NOMO-1 (cell line): ENCODE measurements around the gene SLX9.

Experiments
- DNase-seq, 2 experiments: peaks; one replicate each; lab custom pipeline; 2025; ENCODE audit not compliant: unreplicated experiment in 2 of 2; lab: John Stamatoyannopoulos, UW

Gene SLX9, protein sequence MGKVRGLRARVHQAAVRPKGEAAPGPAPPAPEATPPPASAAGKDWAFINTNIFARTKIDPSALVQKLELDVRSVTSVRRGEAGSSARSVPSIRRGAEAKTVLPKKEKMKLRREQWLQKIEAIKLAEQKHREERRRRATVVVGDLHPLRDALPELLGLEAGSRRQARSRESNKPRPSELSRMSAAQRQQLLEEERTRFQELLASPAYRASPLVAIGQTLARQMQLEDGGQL

DNA sequence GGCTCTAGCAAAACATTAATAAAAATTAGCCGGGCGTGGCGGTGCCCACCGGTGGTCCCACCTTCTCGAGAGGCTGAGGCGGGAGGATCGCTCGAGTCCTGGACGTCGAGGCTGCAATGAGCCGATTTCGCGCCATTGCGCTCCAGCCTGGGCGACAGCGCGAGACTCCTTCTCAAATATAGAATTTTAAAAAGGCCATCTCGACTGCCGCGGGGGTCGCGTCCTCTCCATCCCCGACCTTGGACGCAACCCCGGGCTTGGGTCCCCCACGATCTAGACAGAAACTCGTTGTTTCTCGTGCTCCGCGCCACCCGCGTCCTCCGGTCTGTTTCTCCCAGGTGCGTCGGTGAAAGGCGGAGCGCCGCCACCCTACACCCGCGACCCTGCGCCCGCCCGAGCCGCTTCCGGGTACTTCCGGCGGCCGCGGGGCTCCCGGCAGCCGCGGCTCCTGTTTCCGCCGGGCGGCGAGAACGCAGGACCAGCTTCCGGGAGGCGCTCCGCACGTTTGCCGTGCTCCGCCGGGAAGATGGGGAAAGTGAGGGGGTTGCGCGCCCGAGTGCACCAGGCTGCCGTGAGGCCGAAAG is at the start of gene SLX9:
TSS of gene SLX9 (plus strand) at position 498 of the 584 bp plus-strand sequence. CDS start at position 527, 29 bp downstream.
- DNase-seq = peak; percentile 64 to 81

DNA sequence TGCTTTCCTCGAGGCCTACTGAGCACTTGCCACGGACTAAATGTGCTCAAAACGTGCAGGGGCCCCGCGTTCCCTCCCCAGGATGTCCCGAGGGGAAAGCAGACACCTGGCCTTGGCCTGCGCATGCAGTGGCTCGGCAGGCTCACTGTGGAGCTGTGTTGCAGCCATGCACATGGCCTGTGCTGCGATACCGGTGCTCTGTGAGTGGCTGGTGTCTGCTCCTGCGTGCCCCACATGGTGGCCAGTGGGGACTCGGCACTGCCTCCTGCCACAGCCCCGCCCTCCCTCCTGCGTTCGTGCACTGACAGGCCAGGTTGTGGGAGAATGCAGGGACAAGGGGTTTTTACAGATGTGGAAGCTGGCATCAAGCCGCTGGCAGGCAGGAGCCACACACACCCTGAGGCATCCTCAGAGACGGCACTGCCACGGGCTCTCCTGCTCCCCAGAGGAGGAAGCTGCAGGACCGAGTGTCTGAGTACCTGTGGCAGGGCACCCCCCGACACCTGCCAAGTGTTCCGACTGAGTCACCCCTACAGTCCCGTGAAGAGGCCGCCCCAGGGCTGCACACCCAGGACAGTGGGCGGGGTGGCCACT is 49.4 kb upstream of the SLX9 start:
- DNase-seq = no peak

DNA sequence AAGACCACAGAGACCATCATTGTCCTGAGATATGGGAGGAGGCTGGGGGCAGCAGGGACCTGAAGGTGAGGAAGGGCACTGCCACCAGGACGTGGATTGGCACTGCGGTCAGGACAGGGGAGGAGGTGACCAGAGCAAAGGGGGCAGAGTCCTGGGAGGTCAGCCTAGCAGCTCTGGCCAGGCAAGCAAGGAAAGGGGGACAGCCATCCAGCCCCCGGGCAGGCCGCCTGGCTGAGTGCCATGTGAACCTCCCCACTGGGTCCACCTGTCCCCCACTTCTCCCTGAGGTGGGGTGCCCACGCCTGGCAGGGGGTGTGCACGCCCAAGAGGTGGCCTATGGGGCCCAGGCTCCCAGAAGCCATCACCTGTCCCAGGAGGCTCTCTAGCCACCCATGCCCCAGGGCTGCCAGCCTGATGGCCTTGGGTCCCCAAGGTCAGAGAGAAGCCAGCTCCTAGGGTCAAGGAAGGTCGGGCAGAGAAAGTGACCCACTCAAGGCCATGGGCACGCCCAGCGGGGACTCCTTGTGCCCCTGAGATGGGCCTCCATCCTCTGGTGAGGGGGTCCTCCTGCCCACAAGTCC is 48.8 kb upstream of the SLX9 start:
- no peak for DNase-seq

DNA sequence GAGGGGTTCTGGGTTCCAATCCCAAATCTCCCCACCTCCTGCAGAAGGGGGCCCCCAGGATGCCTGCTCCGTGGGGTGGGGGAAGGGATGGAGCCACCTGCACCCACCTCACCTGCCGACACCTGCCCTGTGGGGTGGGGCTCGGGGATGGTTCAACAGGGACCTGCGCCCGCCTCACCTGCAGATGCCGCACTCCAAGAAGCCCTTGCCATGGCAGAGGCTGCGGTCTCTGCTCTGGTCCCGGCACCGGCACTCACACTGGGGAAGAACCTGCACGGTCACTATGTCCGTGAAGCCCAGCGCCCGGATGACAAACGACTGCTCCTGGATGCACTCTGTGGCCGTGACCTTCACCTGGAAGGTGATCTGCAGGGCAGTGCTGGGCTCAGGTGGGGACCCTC is 48.2 kb upstream of the SLX9 start:
- DNase-seq = no peak

DNA sequence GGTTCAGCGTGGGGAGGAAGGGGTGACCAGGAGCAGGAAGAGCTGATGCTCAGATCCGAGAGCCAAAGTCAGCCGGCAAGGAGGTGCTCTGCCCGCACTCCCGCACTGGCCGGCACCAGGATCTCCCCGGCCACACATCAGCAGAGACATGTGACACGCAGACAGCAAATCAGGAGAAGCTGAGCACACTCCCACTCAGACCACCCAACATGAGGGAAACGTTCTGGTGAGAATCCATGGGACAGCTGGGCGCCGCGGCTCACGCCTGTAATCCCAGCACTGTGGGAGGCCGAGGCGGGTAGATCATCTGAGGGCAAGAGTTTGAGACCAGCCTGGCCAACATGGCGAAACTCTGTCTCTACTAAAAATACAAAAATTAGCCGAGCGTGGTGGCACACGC is 47.7 kb upstream of the SLX9 start:
- DNase-seq = no peak

DNA sequence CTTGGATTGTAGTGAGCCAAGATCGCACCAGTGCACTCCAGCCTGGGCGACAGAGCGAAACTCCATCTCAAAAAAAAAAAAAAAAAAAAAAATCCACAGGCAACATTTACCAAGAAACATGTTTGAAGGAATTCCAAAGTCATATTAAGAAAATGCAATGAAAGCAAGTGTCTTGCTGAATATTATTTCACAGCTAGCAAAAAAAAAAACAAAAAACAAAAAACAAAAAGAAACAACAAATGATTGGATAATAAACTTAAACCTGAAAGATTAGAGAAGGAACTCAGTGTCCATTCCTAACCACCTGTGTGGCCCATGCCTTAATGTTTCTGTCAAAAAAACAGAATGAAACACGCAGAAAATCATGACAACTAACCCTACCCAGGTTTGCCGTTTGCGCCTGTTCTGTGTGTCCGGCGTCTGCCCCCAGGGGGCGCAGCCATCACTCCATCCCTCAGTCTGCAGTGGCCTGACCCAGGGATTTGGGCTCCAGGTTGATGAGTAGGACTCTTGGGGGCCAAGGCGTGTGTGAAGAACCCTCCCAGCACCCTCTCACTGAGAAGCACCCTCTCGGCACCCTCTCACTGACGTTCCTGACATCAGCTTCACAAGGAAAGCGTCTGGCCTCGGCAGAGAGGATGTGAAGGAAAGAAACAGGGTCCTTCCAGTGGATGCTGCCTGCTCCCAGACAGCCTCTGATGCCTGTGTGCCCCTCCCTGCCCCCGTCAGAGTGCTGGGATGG is 47.1 kb upstream of the SLX9 start:
- DNase-seq = peak; percentile 56 to 61

DNA sequence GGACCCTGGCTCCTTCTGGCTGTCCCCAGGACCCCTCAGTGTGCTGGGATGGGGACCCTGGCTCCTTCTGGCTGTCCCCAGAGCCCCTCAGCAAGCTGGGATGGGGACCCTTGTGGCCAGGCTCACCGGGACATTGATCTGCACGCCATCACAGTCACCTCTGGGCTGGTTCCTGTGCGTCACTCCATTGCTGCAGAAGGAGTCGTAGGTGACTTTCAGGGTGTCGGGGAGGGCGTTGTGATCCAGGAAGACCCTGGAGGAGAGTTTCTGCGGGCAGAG is 46.6 kb upstream of the SLX9 start:
- DNase-seq = no peak

DNA sequence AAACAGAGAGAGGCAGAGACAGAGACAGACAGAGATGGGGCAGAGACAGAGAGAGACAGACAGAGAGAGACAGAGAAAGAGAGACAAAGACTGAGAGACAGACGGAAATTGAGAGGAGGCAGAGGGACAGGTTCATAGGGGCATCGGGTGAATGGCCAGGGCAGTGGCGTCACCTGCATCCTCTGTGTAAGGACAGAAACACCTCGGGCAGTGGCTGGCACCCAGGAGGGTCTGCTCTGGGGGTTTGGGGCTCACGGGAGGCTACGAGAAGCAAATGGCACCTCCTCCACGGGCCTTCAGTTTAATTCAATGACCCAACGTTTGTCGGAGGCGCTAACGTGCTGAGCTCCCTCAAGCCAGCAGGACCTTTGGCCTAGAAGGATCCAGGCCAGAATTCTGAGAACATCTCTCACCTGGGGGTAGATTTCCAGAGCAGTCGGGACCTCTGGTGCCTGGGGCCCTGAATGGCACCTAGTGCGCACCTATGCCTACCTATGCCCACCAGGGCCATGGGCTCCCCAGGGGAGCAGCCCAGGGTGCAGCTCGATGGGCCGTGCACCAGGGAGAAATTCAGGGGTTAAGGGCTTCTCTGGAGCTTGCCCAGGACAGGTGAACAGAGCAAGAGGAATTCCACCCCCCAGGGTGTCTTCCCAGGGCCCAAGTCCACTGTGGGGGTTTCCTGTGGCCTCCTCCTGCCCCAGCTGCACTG is 45.7 kb upstream of the SLX9 start:
- DNase-seq = no peak

DNA sequence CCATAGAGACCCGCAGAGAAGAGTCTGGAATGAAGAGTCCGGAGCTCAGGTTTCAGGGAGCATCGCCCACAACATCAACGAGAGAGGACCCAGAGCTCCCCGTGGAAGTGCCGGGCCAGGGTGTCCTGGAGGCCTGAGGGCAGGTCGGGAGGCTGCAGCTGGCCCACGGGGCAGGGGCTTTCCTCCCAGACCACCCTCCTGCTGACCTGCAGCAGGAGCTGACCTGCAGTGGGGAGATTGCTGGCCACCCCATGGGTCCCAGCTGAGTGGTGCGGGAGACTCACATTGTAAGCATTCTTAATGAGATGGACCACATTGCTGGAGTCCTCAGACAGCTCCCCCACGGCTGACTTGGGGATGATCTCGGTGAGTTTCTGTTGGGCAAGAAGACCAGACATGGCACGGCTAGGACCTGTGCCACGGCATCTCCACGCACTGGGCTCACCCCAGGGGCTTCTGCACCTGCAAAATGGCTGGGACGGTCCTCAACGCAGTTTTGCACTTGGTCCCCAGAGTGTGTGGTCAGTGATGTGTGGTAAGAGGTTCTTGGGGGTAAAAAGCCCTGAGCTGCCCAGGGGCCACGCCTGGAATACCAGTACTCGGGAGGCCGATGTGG is 45.0 kb upstream of the SLX9 start:
- no peak for DNase-seq

DNA sequence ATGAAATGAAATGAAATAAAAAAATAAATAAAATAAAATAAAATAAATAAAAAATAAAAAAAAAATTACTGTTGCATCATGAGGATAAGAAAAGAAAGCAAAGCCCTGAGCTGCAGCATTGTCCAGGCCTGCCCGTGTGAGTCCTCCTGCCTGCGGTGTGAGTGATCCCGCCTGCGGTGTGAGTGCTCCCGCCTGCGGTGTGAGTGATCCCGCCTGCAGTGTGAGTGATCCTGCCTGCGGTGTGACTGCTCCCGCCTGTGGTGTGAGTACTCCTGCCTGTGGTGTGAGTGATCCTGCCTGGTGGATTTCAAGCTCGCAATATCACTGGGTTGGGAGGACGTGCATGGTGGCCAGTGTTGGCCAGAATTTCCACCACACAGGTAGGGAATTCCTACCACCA is 44.0 kb upstream of the SLX9 start:
- DNase-seq = no peak

DNA sequence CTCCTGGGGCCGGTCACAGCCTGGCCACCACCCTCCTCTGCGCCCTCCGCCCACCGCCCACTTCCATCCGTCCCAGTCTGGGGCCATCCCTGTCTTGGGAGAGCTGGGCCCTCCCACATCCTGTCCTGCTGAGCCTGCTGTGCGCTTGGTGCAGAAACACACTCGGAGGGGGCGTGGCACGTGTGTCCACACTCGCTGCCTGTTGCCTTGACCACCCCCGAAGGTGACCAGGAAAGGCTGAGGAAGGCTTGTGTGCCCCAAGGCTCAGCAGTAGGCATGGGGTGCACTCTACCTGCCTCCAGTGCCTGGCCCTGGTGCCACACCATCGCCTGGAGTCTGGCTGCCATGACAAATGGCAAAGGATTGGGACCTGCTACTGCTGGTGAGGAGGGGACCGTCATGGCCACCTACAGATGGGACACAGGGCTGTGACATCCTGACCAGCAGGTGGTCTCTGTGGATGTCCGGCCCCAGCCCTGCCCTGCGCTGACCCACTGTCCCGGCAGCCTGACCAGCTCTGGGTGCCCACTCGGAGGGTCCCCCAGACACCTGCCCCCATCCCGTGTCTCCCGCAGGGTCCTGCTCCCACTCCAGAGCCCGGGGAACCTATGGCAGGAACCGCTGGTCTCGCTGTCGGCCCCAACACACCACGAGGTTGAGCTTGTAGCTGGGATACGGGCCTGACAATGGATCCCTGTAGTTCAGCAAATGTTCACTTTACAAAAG is 43.1 kb upstream of the SLX9 start:
- no peak for DNase-seq

DNA sequence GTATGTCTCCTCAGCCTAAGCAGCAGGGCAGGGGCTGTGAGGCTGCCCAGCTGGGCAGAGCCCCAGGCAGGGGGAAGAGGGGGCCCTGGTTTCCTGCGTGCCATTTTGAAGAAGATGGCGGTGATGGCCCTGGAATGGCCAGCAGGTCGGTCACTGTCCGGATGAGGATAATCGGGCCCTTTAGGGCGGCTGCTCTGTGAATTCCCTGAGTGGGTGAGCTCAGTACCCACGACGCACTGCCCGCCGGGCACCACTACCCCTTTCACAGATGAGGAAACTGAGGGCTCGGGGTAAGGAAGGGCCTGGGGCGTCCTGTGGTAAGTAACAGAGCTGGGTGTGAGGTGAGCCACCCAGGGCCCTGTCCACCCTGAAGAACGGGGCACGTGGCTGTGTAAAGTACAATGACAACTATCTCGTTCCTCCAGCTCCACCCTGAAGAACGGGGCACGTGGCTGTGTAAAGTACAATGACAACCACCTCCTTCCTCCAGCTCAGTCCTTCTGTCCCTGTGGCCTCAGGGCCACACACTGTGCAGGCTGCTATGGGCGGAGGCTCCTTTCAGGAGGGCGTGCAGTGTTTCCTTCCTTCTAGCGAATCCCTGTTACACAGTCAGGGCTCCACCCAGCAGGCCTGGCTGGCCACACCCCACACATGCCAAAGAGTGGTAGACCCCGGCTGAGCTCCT is 42.4 kb upstream of the SLX9 start:
- DNase-seq = no peak

DNA sequence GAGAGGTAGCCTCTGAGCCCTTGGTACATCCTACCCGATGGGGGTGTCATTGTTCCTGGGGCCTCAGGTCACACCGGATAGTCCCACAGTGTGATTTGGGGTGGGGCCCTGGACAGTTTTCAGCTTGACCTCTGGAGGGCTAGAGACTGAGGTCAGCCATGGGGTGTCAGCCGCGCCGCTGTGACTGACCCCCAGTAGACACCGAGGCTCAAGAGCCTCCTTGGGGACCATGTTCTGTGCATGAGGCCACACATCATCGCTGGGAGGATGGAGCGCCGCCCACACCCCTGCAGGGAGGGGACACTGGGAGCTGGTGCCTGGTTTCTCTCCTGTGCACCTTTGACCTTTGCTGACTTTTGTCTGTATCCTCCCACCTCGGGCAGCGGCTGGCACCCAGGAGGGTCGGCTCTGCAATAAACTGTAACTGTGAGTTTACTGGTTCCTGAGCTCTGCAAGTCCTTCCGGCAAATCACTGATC is 41.8 kb upstream of the SLX9 start:
- DNase-seq = no peak

DNA sequence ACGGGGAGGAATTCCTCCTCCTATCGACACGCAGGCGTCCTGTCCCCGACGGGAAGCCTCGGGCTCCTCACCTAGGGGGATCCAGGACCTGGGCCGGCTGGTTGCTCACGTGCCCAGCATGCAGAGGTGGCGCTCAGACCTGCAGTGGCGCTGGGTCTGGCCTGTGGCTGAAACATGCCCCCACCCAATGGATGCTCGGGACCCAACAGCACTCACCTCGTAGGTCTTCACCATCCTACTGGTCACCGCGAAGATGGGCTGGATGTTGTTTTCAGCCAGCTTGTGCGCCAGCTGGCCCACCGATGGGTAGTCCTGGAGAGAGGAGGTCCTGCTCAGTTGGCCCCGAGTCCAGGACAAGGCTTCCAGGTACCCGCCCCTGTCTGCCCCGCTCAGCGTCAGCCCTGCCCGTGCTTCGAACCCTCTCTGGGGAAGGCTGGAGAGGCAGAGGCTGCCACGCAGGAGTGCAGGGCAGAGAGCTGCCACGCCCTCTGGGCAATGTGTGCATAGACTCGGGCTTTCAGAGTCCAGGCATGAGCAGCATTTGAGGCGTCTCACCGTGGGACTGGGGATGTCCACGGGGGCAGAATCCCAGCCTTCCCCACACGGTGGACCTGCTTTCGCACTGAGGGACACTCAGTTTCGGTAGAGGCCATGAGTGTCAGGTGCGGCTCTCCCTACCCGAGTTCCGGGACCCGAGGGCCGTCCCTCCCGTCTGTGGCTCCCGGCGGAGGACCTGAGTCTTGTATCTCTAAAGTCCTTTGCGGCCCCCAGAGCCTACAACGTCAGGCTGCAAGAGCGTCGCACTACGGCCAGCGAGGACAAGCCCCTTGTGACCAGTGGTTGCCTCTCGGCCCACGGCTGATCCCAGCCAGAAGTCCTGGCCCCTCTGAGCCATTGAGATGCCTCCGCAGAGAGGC is 40.7 kb upstream of the SLX9 start:
- DNase-seq = no peak

DNA sequence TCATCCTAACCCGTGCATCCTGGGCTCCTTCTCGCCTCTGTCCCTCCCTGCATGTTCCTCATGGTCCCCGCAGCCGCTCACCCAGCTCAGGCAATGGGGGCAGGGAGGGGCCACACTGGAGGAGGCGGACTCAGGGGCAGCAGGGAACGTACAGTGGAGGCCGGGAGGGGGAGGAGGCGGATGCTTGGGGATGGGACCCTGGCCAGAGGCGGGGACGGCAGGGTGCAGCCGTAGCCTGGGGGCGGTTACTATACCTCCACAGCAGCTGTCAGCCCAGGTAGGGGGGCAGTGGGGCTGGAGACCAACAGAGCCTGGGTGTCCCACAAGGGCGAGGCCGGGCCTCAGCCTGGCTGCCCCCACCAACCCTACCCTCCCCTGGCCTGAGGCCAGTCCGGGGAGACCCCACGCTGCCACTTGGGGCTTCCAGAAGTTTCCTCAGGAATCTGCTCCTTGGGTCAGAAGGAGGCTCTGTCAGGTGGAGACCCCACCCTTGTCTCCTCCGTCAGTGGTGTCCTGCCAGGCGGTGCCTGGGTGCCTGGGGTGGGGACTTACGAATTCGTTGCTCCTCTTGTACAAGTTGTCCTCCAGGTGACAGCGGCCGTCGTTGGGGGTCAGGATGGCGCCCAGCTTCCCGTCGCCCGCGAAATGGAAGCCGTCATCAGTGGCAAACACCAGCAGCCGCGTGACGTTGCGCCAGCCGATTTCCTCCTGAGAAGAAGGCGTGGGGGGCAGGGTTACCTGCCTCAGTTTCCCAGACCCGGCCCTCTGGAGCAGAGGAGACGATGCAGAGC is 39.9 kb upstream of the SLX9 start:
- no peak for DNase-seq

DNA sequence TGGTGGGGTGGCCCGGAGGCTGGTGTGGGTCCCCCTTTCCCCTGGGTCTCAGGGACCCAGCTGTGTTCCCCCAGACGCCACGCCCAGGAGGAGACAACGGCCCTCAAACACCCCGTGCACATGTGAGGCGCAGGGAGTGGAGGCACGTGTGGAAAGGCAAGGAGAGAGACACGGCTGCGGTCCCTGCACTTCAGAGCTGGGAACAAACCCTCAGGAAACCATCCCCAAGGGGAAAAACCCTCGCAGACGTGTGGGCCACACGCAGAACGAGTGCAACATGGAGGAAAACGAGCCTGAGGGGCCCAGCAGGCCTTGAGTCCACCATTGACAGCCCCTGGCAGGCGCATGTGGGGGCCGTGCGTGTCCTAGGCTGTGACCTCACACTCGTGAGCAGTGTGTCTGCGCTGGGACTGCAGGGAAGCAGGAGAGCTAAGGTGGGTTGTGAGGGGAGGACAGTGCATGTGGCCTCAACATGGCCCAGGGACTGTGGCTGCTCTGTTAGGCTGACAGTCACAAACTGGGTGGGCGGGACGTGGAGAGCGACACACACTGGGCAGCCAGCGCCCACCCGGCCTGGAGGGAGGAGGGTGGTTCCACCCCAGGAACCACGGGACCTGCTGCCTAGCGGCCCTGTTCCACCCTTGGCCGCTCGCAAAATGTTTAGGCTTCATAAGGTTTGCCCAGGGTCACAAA is 39.1 kb upstream of the SLX9 start:
- no peak for DNase-seq
